Tracheal epithelial cell (primary cell): ENCODE data around the gene KIF23. TPM values are rescaled to one million over a fixed set of nuclear protein-coding genes. Genes with fewer than 3 reads are reported as not detected.

Experiments
- total RNA-seq: library from RNA; depleted of rRNA; stranded (reverse); fragments of >200 nt; gene quantifications from 2 replicates; pipeline ENCODE4 v1.2.1, GENCODE V29; 2014

The KIF23 gene
- total RNA-seq, result 2.8 and 4.6 TPM in 2 replicates

DNA sequence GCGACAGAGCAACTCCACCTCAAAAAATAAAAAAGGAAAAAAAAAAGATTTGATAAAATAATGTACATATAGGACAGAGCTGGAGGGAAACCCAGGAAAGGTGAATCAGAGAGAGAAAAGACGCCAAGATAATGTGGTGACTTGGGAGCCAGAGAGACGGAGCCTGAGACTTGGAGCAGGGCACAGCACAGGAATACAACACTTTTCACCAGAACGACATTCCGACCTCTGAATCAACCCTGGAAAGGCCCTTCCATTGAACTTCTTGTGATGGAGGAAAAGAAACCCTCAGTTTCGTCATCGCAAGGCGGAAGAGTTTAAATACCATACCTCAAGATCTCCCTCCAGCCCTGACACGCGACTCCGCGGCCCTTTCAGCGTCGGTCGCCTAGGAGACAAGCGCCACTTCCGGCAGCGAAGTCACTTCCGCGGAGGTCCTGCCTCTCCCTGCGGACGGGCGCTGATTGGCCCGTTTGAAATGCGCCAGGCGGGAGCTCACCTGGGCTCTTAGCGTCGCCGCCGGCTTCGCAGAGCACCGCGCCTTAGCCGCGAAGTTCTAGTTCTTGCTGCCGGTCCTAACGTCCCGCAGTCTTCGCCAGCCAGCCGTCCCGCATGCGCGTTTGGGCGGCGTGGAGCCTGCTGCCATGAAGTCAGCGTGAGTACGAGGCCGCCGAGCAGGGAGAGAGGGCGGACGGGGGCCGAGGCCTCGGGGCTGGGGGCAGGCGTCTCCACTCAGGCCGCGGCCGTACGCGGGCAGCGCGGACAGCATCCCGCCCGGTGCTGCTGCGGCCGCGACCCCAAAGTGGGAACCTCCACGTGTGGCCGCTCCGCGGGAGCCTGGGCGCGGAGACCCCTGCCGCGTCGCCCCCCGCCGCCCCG lies at the start of gene KIF23:
Gene KIF23 (plus strand): TSS at position 528 of the 879 bp plus-strand sequence. CDS start 117 bp downstream, at position 645.

DNA sequence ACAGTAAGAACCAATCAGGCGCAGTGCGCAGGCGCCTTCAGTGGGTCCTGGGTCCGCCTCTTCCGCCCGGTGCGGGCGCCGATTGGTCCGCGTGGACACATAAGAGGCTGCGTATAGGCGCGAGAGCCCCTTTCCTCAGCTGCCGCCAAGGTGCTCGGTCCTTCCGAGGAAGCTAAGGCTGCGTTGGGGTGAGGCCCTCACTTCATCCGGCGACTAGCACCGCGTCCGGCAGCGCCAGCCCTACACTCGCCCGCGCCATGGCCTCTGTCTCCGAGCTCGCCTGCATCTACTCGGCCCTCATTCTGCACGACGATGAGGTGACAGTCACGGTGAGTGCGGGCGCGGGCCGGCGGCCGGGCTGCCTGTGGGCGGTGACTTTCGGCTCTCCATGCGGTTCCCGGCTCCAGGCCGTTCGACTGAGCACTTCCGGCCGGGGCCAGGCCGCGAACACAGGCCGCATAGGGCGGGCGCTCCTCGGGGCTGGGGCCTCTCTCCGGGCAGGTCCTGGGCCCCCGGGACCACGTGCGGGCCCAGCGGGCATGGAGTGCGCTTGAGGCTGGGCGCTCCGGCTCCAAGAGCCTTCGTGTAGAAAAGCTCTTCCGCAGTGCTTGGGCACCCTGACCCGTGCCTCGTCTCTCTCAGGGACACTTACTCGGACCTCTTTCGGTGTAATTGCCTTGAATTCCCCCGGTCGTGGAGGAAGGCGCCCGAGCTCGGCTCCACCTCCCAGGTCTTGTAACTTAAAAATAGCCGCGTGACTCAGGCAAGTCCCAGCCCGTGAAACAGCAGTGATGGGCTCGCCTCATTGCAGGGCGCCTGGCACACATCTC lies 38.8 kb downstream of the KIF23 start, which contains the start of gene RPLP1:
Gene RPLP1 (plus strand): TSS at position 127 of the 830 bp plus-strand sequence. CDS start 131 bp downstream, at position 258.

Other genes with a start within 250 kb of the KIF23 start
- gene PAQR5, start 115.4 kb upstream of the KIF23 start, total RNA-seq, result 0.21 and 14.5 TPM in 2 replicates
- gene RPLP1, start 38.5 kb downstream of the KIF23 start, total RNA-seq, result 56.4 and 93.6 TPM in 2 replicates